Measurements from ENCODE around the gene PAFAH1B2. TPM values are rescaled to one million over a fixed set of nuclear protein-coding genes. Genes with fewer than 3 reads are reported as not detected.

The PAFAH1B2 gene
- polyA plus RNA-seq, 1 donor from 2014 or later = 85.9 TPM

- TF ChIP-seq CTCF (IDR thresholded peaks at IDR 0.05; ENCODE audit: poor library complexity, severe bottlenecking) (no peak), MXI1 (conservative IDR thresholded peaks at IDR 0.05; ENCODE audit: poor library complexity, severe bottlenecking) (no peak), SMC3 (conservative IDR thresholded peaks at IDR 0.05; ENCODE audit: poor library complexity) (no peak), EZH2 (IDR thresholded peaks at IDR 0.05; ENCODE audit: borderline replicate concordance, insufficient read depth, low read length, poor library complexity, severe bottlenecking) (no peak), EP300 (conservative IDR thresholded peaks at IDR 0.05; ENCODE audit: poor library complexity, severe bottlenecking) (no peak), TAF1 (IDR thresholded peaks at IDR 0.05; ENCODE audit: low read depth) (no peak), POLR2AphosphoS5 (IDR thresholded peaks at IDR 0.05) (no peak), RAD21 (conservative IDR thresholded peaks at IDR 0.05) (no peak)
- TF ChIP-seq, protein P1, sequence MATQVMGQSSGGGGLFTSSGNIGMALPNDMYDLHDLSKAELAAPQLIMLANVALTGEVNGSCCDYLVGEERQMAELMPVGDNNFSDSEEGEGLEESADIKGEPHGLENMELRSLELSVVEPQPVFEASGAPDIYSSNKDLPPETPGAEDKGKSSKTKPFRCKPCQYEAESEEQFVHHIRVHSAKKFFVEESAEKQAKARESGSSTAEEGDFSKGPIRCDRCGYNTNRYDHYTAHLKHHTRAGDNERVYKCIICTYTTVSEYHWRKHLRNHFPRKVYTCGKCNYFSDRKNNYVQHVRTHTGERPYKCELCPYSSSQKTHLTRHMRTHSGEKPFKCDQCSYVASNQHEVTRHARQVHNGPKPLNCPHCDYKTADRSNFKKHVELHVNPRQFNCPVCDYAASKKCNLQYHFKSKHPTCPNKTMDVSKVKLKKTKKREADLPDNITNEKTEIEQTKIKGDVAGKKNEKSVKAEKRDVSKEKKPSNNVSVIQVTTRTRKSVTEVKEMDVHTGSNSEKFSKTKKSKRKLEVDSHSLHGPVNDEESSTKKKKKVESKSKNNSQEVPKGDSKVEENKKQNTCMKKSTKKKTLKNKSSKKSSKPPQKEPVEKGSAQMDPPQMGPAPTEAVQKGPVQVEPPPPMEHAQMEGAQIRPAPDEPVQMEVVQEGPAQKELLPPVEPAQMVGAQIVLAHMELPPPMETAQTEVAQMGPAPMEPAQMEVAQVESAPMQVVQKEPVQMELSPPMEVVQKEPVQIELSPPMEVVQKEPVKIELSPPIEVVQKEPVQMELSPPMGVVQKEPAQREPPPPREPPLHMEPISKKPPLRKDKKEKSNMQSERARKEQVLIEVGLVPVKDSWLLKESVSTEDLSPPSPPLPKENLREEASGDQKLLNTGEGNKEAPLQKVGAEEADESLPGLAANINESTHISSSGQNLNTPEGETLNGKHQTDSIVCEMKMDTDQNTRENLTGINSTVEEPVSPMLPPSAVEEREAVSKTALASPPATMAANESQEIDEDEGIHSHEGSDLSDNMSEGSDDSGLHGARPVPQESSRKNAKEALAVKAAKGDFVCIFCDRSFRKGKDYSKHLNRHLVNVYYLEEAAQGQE (IDR thresholded peaks at IDR 0.05; ENCODE audit: borderline replicate concordance) = no peak
- H3K27me3 ChIP-seq (ENCODE audit: insufficient read depth, low read depth, low read length) = no peaks in the 10 kb centered on the region
- no peak overlapping the region for H3K4me2 ChIP-seq (ENCODE audit: low read length)
- H2AFZ ChIP-seq (ENCODE audit: low read depth, low read length) = no peak overlapping the region
- H3K27ac ChIP-seq (ENCODE audit: low read length) = no peak overlapping the region
- H4K20me1 ChIP-seq (ENCODE audit: insufficient read depth) = no peaks in the 10 kb centered on the region
- H3K9me2 ChIP-seq (ENCODE audit: insufficient read depth, low read length) = no peaks in the 10 kb centered on the region
- no peak overlapping the region for H3K9ac ChIP-seq (ENCODE audit: low read length)
- H3K36me3 ChIP-seq (ENCODE audit: insufficient read depth, low read length) = no peaks in the 10 kb centered on the region
- no peaks in the 10 kb centered on the region for H3K79me2 ChIP-seq (replicated peaks; ENCODE audit: insufficient read depth, low read length)
- H3K4me3 ChIP-seq (ENCODE audit: low read length) = no peak overlapping the region
- no peaks in the 10 kb centered on the region for H3F3A ChIP-seq (ENCODE audit: insufficient read depth, low read length, poor library complexity, severe bottlenecking)
- H3K9me3 ChIP-seq (ENCODE audit: low read length) = no peaks in the 10 kb centered on the region
These were observed 56.9 kb downstream of the PAFAH1B2 start for GRCh38 chr11:117200813-117201657.

- Histone ChIP-seq H3K4me2 (ENCODE audit: low read length) (no peak overlapping the region), H3K9me3 (ENCODE audit: low read length) (no peaks in the 10 kb centered on the region), H3K36me3 (ENCODE audit: insufficient read depth, low read length) (no peaks in the 10 kb centered on the region), H3K27me3 (ENCODE audit: insufficient read depth, low read depth, low read length) (no peaks in the 10 kb centered on the region), H3F3A (ENCODE audit: insufficient read depth, low read length, poor library complexity, severe bottlenecking) (no peaks in the 10 kb centered on the region), H3K4me3 (ENCODE audit: low read length) (no peak overlapping the region), H4K20me1 (ENCODE audit: insufficient read depth) (no peaks in the 10 kb centered on the region), H2AFZ (ENCODE audit: low read depth, low read length) (no peak overlapping the region), H3K27ac (ENCODE audit: low read length) (no peak overlapping the region), H3K9me2 (ENCODE audit: insufficient read depth, low read length) (no peaks in the 10 kb centered on the region), H3K79me2 (replicated peaks; ENCODE audit: insufficient read depth, low read length) (no peaks in the 10 kb centered on the region), H3K9ac (ENCODE audit: low read length) (no peak overlapping the region)
- TF ChIP-seq RAD21 (conservative IDR thresholded peaks at IDR 0.05) = no peak
- TF ChIP-seq CTCF (IDR thresholded peaks at IDR 0.05; ENCODE audit: poor library complexity, severe bottlenecking) = no peak
- no peak for TF ChIP-seq MXI1 (conservative IDR thresholded peaks at IDR 0.05; ENCODE audit: poor library complexity, severe bottlenecking)
- TF ChIP-seq EP300 (conservative IDR thresholded peaks at IDR 0.05; ENCODE audit: poor library complexity, severe bottlenecking) = no peak
- TF ChIP-seq EZH2 (IDR thresholded peaks at IDR 0.05; ENCODE audit: borderline replicate concordance, insufficient read depth, low read length, poor library complexity, severe bottlenecking) = no peak
- no peak for TF ChIP-seq SMC3 (conservative IDR thresholded peaks at IDR 0.05; ENCODE audit: poor library complexity)
- TF ChIP-seq, protein P1 (IDR thresholded peaks at IDR 0.05; ENCODE audit: borderline replicate concordance) = no peak
- TF ChIP-seq POLR2AphosphoS5 (IDR thresholded peaks at IDR 0.05) = no peak
- no peak for TF ChIP-seq TAF1 (IDR thresholded peaks at IDR 0.05; ENCODE audit: low read depth)
These were observed 57.7 kb downstream of the PAFAH1B2 start for GRCh38 chr11:117201658-117202305.
